Ovary (tissue), 3 donors: ENCODE results near the gene WASL.

Experiments
- EP300 ChIP-seq: sonication (generic); formaldehyde crosslinking; IDR thresholded peaks from one replicate; pipeline ENCODE4 v1.6.1; 2017; ENCODE audit warnings: antibody characterized with exemption
- TF ChIP-seq, protein P1 (sequence below), 3 donors: fragments of 450-650 bp in 2 of 3; fragments of 200-600 bp in 1 of 3; IDR thresholded peaks; one replicate each; pipeline versions ENCODE4 v1.5.1 to v1.8.0; 2016 to 2022; ENCODE audit warnings: antibody characterized with exemption in 3 of 3, mild to moderate bottlenecking in 1 of 3
- donor health status: DM: no; HTN: no; CAD: no.

DNA sequence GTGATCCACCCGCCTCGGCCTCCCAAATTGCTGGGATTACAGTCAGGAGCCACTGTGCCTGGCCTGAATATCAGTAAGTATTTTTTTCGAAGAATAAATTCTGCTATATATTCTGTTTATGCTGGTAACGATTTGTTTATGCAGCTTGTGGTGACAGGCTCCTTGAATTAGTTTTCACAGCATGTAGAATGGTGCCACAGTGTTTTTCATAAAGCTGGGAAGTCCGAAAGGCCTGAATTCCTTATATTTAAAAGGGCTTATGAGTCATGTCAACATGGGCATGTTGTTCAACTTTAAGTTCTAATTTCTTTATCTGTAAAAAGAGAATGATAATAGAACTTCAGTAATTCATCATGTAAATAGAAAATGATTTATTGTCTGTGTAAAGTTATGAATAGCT lies 42.2 kb upstream of the WASL start:
- TF ChIP-seq EP300: no peak
- TF ChIP-seq, protein P1, sequence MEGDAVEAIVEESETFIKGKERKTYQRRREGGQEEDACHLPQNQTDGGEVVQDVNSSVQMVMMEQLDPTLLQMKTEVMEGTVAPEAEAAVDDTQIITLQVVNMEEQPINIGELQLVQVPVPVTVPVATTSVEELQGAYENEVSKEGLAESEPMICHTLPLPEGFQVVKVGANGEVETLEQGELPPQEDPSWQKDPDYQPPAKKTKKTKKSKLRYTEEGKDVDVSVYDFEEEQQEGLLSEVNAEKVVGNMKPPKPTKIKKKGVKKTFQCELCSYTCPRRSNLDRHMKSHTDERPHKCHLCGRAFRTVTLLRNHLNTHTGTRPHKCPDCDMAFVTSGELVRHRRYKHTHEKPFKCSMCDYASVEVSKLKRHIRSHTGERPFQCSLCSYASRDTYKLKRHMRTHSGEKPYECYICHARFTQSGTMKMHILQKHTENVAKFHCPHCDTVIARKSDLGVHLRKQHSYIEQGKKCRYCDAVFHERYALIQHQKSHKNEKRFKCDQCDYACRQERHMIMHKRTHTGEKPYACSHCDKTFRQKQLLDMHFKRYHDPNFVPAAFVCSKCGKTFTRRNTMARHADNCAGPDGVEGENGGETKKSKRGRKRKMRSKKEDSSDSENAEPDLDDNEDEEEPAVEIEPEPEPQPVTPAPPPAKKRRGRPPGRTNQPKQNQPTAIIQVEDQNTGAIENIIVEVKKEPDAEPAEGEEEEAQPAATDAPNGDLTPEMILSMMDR (IDR thresholded peaks at IDR 0.05): no peak
